ENCODE data around the gene COPZ1. TPM values are rescaled to one million over a fixed set of nuclear protein-coding genes. Genes with fewer than 3 reads are reported as not detected.
A peak's percentile ranks its signal among the peaks of the same experiment; 100 is the strongest.

Gene COPZ1
- total and polyA plus RNA-seq, 9 of the 15 experiments (the other 6 are each of a cell fraction or from before 2014, with no cell fraction given) = 137 to 487 (median 233) TPM

GRCh38 chr12:54306925-54307741, 17.8 kb upstream of the COPZ1 start (continued):
- TF ChIP-seq REST (IDR thresholded peaks at IDR 0.05; ENCODE audit: borderline replicate concordance) = peak; percentile 28; the same call in 1 of the 2 replicates
- TF ChIP-seq REST (CRISPR knock-in tag; IDR thresholded peaks at IDR 0.05; ENCODE audit: low read depth) = no peak
- TF ChIP-seq ETV6 (IDR thresholded peaks at IDR 0.05; ENCODE audit: borderline replicate concordance in 1 of 2, low read depth in 2 of 2, low read length in 1 of 2) = no peak
- no peak for TF ChIP-seq ETV6 (CRISPR knock-in tag; IDR thresholded peaks at IDR 0.05; ENCODE audit: borderline replicate concordance)
- peak; percentile 66; the same call in 1 of the 2 replicates for TF ChIP-seq ZEB2 (IDR thresholded peaks at IDR 0.05)
- no peak for TF ChIP-seq ZNF134 (CRISPR knock-in tag; conservative IDR thresholded peaks at IDR 0.05)
- TF ChIP-seq TSC22D4 (tag; IDR thresholded peaks at IDR 0.05) = no peak
- TF ChIP-seq ZNF280B (CRISPR knock-in tag; IDR thresholded peaks at IDR 0.05) = no peak
- no peak for TF ChIP-seq PTRF (tag; IDR thresholded peaks at IDR 0.05)
- no peak for TF ChIP-seq ZNF263 (CRISPR knock-in tag; IDR thresholded peaks at IDR 0.05; ENCODE audit: borderline replicate concordance)
- TF ChIP-seq TFAM (CRISPR knock-in tag; conservative IDR thresholded peaks at IDR 0.05) = no peak
- TF ChIP-seq PATZ1 (CRISPR knock-in tag; IDR thresholded peaks at IDR 0.05; ENCODE audit: borderline replicate concordance) = no peak
- no peak for TF ChIP-seq PHB (CRISPR knock-in tag; IDR thresholded peaks at IDR 0.05)
- peak; percentile 76 for TF ChIP-seq JUND (IDR thresholded peaks at IDR 0.05; ENCODE audit: borderline replicate concordance, low read depth, low read length)
- peak; percentile 79; the same call in 1 of the 3 replicates for TF ChIP-seq JUND (tag; IDR thresholded peaks at IDR 0.05; ENCODE audit: borderline replicate concordance, low read depth, low read length)
- TF ChIP-seq ATF1 (CRISPR knock-in tag; IDR thresholded peaks at IDR 0.05) = no peak
- 0 out of 2 replicates have a peak, but pooled peaks have one; percentile 11 for TF ChIP-seq ATF1 (tag; IDR thresholded peaks at IDR 0.05)
- no peak for TF ChIP-seq FOXA1 (IDR thresholded peaks at IDR 0.05; ENCODE audit: borderline replicate concordance)
